ENCODE measurements around the gene TEAD3.

Gene TEAD3

GRCh38 chr6:35493307-35493983 lies 3.4 kb downstream of the TEAD3 start:
- in situ Hi-C loops (cut with MboI; ENCODE audit: low pct_unique_long_range_greater_than_20kb, low sequenced_read_pairs, unreplicated experiment): no loop called here
- DNase-seq (ENCODE audit: low spot score): no peak
- TF ChIP-seq CTCF (IDR thresholded peaks at IDR 0.05; ENCODE audit: extremely low read depth, insufficient read depth, missing control alignments): no peak

GRCh38 chr6:35492974-35493284 lies 4.0 kb downstream of the TEAD3 start:
- in situ Hi-C loops (cut with MboI; ENCODE audit: low pct_unique_long_range_greater_than_20kb, low sequenced_read_pairs, unreplicated experiment): no loop called here
- no peak for DNase-seq (ENCODE audit: low spot score)
- TF ChIP-seq CTCF (IDR thresholded peaks at IDR 0.05; ENCODE audit: extremely low read depth, insufficient read depth, missing control alignments): no peak

GRCh38 chr6:35492258-35492973 lies 4.5 kb downstream of the TEAD3 start:
- in situ Hi-C loops (cut with MboI; ENCODE audit: low pct_unique_long_range_greater_than_20kb, low sequenced_read_pairs, unreplicated experiment): no loop called here
- TF ChIP-seq CTCF (IDR thresholded peaks at IDR 0.05; ENCODE audit: extremely low read depth, insufficient read depth, missing control alignments): no peak
- no peak for DNase-seq (ENCODE audit: low spot score)

GRCh38 chr6:35491558-35492257 lies 5.2 kb downstream of the TEAD3 start:
- DNase-seq (ENCODE audit: low spot score): no peak
- TF ChIP-seq CTCF (IDR thresholded peaks at IDR 0.05; ENCODE audit: extremely low read depth, insufficient read depth, missing control alignments): no peak
- in situ Hi-C loops (cut with MboI; ENCODE audit: low pct_unique_long_range_greater_than_20kb, low sequenced_read_pairs, unreplicated experiment): no loop called here

GRCh38 chr6:35490821-35491557 lies 5.9 kb downstream of the TEAD3 start:
- no peak for DNase-seq (ENCODE audit: low spot score)
- in situ Hi-C loops (cut with MboI; ENCODE audit: low pct_unique_long_range_greater_than_20kb, low sequenced_read_pairs, unreplicated experiment): no loop called here
- no peak for TF ChIP-seq CTCF (IDR thresholded peaks at IDR 0.05; ENCODE audit: extremely low read depth, insufficient read depth, missing control alignments)

GRCh38 chr6:35489995-35490791 lies 6.7 kb downstream of the TEAD3 start:
- no peak for DNase-seq (ENCODE audit: low spot score)
- in situ Hi-C loops (cut with MboI; ENCODE audit: low pct_unique_long_range_greater_than_20kb, low sequenced_read_pairs, unreplicated experiment): no loop called here
- no peak for TF ChIP-seq CTCF (IDR thresholded peaks at IDR 0.05; ENCODE audit: extremely low read depth, insufficient read depth, missing control alignments)

Data from GM13977 (cell line).